Measurements from ENCODE around the gene PIEZO2. TPM values are rescaled to one million over a fixed set of nuclear protein-coding genes. Genes with fewer than 3 reads are reported as not detected.

PIEZO2 gene
- total RNA-seq, 4 donors from 2014 or later = 0.68 to 2.2 (median 1.1) TPM

GRCh38 chr18:10971717-10972116, 177.7 kb downstream of the PIEZO2 start:
- 81% methylated on average over 4 of the region's 4 CpGs for WGBS
- TF ChIP-seq POLR2AphosphoS5 (IDR thresholded peaks at IDR 0.05) = no peak
- TF ChIP-seq POLR2A (IDR thresholded peaks at IDR 0.05) = no peak
- TF ChIP-seq, protein P1, sequence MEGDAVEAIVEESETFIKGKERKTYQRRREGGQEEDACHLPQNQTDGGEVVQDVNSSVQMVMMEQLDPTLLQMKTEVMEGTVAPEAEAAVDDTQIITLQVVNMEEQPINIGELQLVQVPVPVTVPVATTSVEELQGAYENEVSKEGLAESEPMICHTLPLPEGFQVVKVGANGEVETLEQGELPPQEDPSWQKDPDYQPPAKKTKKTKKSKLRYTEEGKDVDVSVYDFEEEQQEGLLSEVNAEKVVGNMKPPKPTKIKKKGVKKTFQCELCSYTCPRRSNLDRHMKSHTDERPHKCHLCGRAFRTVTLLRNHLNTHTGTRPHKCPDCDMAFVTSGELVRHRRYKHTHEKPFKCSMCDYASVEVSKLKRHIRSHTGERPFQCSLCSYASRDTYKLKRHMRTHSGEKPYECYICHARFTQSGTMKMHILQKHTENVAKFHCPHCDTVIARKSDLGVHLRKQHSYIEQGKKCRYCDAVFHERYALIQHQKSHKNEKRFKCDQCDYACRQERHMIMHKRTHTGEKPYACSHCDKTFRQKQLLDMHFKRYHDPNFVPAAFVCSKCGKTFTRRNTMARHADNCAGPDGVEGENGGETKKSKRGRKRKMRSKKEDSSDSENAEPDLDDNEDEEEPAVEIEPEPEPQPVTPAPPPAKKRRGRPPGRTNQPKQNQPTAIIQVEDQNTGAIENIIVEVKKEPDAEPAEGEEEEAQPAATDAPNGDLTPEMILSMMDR (IDR thresholded peaks at IDR 0.05) = no peak
- TF ChIP-seq EP300 (IDR thresholded peaks at IDR 0.05) = no peak
- no peak overlapping the region for H3K27ac ChIP-seq
- no peak for DNase-seq (ENCODE audit: low spot score in 2 of 2)
- no peak overlapping the region for H3K4me3 ChIP-seq
- no peaks in the 10 kb centered on the region for H3K36me3 ChIP-seq
- no peaks in the 10 kb centered on the region for H3K27me3 ChIP-seq
- H3K4me1 ChIP-seq = peaks cover 3% of the 10 kb centered on the region
- H3K9me3 ChIP-seq = no peaks in the 10 kb centered on the region

GRCh38 chr18:10965119-10965518, 184.2 kb downstream of the PIEZO2 start:
- no peaks in the 10 kb centered on the region for H3K9me3 ChIP-seq
- H3K4me1 ChIP-seq = no peaks in the 10 kb centered on the region
- no peak overlapping the region for H3K27ac ChIP-seq
- H3K4me3 ChIP-seq = no peak overlapping the region
- DNase-seq (ENCODE audit: low spot score in 2 of 2) = no peak
- 36% methylated on average over 2 of the region's 2 CpGs for WGBS
- no peaks in the 10 kb centered on the region for H3K36me3 ChIP-seq
- no peaks in the 10 kb centered on the region for H3K27me3 ChIP-seq
- TF ChIP-seq POLR2AphosphoS5 (IDR thresholded peaks at IDR 0.05) (no peak), POLR2A (IDR thresholded peaks at IDR 0.05) (no peak), EP300 (IDR thresholded peaks at IDR 0.05) (no peak)
- TF ChIP-seq, protein P1 (IDR thresholded peaks at IDR 0.05) = no peak

DNA sequence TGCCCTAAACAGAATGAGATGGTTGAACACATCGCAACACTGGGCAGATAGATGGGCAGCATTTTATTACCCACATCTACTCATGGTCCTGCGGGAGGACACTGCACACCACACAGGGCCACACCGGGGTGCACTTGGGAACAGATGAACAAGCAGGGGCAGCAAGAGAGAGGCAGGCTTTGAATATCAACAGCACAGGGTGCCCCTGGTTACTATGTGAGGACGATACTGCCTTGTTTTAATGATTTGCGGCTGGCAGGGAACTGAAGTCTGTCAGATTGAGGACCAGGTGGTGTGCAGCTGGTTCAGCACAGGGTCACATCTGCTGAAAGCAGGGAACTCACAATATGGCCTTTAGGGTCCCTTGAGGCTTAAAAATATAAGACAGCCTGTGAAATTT, 195.7 kb downstream of the PIEZO2 start:
- no peak for DNase-seq (ENCODE audit: low spot score in 2 of 2)

DNA sequence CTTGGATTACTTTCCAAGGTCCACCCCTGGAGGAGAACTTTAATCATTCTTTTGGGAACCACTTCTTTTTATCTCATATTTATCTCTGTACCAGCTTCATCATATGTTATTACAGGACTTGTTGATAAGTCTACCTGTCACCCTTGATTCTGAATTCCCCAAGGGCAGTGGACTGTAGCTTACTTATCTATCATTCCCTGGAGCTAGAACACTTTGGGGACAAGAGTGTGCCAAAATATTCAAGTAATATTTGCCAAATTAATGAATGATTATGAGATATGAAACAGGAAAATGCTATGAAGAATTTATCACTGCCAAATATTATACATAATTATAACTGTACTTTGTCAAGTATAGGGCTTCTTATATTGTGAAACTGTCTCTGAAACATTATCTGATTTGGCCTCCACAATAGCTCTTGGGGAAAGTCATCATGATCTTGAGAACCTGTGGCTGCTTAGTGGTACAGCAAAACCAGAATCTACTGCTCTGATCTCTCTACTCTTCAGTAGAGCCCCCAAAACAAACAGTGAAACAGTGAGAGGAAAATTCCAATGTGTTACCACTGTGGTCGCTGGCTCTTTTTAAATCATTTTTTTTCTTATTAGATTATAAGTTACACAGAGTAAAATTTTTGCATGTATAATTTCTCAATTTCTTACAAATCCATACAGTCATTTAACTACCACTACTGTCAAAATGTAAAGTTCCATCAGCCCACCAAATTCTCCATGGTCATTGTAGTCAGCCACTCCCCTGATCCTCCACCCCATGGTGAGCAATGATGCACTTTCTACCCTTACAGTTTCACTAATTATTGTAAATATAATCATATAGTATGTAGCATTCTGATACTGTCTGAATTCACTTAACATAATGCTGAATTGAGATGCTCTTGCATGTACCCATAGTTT, 197.5 kb downstream of the PIEZO2 start:
- TF ChIP-seq, protein P1 (IDR thresholded peaks at IDR 0.05) = no peak
- TF ChIP-seq POLR2A (IDR thresholded peaks at IDR 0.05) (no peak), EP300 (IDR thresholded peaks at IDR 0.05) (no peak)
- Histone ChIP-seq H3K4me1 (peaks cover 3% of the 10 kb centered on the region), H3K27me3 (no peaks in the 10 kb centered on the region), H3K4me3 (no peak overlapping the region), H3K27ac (no peak overlapping the region), H3K9me3 (peaks cover 7% of the 10 kb centered on the region), H3K36me3 (no peaks in the 10 kb centered on the region)
- WGBS = 81% methylated on average over 1 of the region's 1 CpG
- no peak for DNase-seq (ENCODE audit: low spot score in 2 of 2)

More for the DNA sequence above, 195.7 kb downstream of the PIEZO2 start:
- Histone ChIP-seq H3K9me3 (no peaks in the 10 kb centered on the region), H3K27ac (no peak overlapping the region), H3K4me3 (no peak overlapping the region), H3K27me3 (no peaks in the 10 kb centered on the region), H3K4me1 (peaks cover 3% of the 10 kb centered on the region), H3K36me3 (no peaks in the 10 kb centered on the region)
- WGBS = 78% methylated on average over 5 of the region's 5 CpGs
- TF ChIP-seq EP300 (IDR thresholded peaks at IDR 0.05) = no peak
- TF ChIP-seq, protein P1 (IDR thresholded peaks at IDR 0.05) = no peak
- TF ChIP-seq POLR2A (IDR thresholded peaks at IDR 0.05) = no peak
- no peak for TF ChIP-seq POLR2AphosphoS5 (IDR thresholded peaks at IDR 0.05)

DNA sequence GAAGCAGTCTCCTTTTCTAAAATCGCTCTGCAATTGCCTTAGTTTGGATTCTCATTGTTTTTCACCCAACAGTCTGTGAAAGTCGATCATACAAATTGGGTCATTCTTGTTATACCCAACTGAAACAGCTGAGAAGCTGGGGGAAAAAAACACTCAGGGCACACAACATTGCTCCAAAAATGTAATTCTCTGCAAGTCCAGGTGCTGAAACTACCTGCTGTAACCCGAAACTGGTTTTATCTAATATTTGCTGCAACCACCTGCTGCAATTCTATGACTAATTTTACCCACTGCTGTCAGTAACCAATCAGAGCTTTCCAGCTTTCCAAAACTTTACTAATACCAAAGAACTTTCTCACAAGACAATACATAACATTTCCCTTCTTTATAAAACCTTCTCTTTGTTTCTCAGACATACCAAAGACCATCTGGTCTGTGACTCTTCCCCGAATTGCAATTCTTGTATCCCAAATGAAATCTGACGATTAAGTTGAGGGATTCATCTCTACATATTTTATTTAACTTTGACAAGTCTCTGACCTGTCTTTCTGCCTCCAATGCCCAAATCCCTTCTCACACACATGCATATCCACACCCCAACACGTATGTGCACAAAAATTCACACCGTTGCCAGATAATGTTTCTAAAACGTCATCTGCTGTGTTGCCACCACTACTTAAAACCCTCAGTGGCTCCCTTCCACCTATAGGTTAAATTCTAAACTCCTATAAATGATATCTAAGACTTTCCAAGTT, 198.3 kb downstream of the PIEZO2 start:
- no peak overlapping the region for H3K27ac ChIP-seq
- no peaks in the 10 kb centered on the region for H3K27me3 ChIP-seq
- 62% methylated on average over 8 of the region's 8 CpGs for WGBS
- peaks cover 12% of the 10 kb centered on the region for H3K9me3 ChIP-seq
- TF ChIP-seq EP300 (IDR thresholded peaks at IDR 0.05) (no peak), POLR2AphosphoS5 (IDR thresholded peaks at IDR 0.05) (no peak), POLR2A (IDR thresholded peaks at IDR 0.05) (no peak)
- TF ChIP-seq, protein P1 (IDR thresholded peaks at IDR 0.05) = no peak
- H3K36me3 ChIP-seq = no peaks in the 10 kb centered on the region
- peaks cover 3% of the 10 kb centered on the region for H3K4me1 ChIP-seq
- H3K4me3 ChIP-seq = no peak overlapping the region
- DNase-seq (ENCODE audit: low spot score in 2 of 2) = no peak
